GM19023 (cell line): Measurements from ENCODE around the gene ACTR3.
A peak's percentile ranks its signal among the peaks of the same experiment; 100 is the strongest.

Experiments
- ATAC-seq: cut with Tn5 transposase; IDR thresholded peaks from one replicate; pipeline ENCODE4 v1.9.1; 2021; ENCODE audit warnings: mild to moderate bottlenecking, moderate library complexity; ENCODE audit not compliant: unreplicated experiment

Gene ACTR3

GRCh38 chr2:113964436-113964835, 74.5 kb downstream of the ACTR3 start:
- ATAC-seq = no peak

DNA sequence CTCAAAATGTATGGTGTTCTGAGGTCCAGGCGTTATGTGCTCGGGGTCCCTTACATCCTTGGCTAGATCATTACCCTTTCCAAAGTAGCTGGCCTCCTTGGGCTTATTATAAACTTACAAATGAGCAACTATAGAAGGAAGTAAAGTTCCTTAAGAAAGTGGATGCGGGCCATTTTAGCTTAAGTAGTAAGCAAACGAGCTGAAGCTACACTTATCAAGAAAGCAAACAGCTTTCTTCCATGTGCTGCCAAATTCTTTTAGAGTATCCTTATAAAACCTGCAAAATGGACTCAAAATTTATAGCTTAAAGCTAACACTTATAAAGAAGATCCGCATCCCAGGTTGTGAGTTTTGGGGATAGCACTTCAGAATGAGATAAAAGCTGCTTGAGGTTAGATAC, 75.3 kb downstream of the ACTR3 start:
- no peak for ATAC-seq

DNA sequence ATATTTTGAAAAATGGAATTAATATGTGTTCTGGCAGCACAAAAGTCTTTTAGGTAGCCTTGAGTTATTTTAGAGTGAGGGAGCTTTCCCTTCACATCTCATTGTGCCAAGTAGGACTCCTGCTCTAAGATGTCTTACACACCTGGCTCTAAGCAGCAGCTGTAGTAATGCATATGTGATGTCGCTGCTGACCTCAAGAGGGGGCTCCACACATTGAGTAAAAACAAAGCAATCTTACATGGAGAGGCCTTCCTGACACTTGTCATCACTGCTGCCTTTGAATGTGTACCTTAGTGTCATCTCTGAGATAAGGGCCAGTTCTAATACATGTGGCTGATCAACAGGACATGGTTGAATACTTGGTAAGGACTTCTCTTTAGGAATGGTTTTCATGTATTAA, 75.8 kb downstream of the ACTR3 start:
- peak; percentile 79 for ATAC-seq

GRCh38 chr2:113966171-113966570, 76.3 kb downstream of the ACTR3 start:
- no peak for ATAC-seq

- ATAC-seq = no peak
Observed at GRCh38 chr2:113966832-113967231, 76.9 kb downstream of the ACTR3 start.

- ATAC-seq = no peak
Observed at GRCh38 chr2:113967272-113967671, 77.4 kb downstream of the ACTR3 start.

DNA sequence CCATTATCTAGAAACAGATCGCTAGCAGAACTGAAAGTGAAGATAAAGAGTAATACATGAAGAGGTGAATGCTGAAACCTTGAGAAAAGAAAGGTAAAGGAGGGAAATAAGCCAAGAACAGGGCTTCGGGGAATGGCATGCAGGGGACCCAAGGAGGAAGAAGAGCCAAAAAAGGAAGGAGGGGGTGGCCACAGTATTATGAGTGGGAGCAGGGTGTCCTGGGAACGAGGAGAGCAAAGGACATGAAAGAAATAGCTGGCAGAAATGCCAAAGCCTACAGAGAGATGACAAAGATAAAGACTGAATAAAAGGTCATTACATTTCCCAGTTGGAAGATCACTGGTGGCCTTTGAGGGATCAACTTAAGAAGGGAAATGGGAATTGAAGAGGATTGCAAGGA, 82.9 kb downstream of the ACTR3 start:
- no peak for ATAC-seq

DNA sequence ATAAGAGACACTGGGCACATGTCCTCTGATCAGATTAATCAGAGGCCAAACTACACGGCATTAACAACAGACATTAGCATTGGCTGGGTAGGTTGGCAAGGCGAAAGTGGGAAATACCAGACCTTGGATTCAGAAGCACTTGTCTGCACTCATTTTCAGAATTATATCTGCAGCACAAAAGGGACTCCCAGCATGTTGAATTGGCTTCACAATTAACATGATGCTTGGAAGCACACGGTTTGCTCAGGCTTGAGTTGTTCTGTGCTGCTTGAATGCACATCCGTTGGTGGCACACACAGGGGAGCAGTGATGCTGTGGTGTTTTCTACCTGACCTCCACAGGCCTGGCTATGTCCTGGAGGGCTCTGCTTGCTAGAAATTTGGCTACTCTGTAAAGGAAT, 83.9 kb downstream of the ACTR3 start:
- ATAC-seq = no peak

DNA sequence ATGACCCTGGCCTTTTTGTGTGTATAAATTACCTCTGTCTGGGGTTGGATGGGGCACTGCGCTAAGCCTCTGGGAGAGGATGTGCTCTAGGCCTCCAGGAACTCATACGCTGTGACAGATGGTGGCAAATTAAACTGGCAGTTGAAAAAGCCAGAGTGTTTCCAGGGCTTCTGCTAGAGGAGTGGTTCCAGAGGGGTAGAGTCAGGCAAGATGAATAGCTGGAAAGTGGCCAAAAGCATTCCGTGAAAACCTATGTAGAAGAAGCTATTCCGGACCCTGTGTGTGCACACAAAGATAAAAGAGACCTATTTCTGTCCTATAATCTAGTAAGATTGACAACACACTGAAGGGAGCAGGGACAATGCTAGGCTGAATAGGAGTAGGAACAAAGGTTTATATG, 84.8 kb downstream of the ACTR3 start:
- ATAC-seq = no peak

DNA sequence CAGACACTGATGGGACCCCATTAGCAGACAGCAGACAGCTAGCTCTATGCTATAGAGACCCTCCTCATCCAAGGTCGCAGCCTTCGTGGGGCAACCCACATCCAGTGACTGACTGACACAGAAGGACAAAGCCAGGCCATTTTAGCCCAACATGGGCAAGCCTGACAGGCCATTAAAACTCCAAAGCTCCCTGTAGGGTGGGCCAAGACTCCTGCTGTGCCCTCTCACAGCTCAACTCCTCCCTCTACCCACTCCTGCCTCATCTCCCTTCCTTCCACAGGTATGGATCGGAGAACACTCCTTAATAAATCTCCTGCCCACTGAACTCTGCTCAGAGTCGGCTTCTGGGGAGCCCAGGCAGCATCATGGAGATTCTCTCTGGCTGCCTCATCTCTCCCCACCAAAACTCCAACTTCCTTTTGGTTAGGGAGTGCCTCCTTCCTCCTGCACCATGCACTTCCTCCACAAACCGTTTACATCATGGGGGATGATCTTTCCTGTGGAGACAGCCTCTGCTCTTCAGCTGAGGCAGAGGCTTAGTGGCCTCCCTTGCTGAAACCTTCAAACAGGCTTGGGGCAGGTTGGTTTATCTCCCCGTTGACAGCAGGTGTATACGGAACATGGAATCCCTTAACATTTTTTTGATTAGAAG, 86.5 kb downstream of the ACTR3 start:
- ATAC-seq = no peak

DNA sequence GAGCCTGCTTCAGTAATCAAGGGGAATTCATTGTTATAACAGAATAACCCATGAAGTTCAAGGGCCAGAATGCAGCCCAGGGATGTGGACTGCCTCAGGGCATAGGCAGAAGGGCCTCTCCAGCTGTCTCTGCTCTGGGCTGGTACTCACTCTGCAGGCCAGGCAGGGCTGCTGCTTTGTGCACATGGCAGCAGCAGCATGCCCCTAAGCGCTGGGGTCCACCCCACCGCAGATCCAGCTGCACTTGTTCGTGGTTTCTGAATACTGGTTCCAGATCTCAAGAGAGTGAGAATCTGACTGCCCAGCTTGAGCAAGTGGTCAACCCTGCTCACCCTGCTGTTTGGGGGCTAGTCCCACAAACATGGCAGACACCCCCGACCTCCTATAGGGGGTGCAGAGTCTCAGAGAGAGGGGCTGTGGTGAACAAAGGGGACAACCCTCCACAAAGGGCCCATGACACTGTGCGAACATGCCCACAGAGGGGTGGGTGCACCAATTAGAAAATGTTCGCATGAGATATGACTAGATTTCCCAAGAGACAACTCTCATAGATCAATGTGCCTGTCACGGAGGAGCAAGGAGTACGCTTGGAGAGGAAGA, 87.3 kb downstream of the ACTR3 start:
- ATAC-seq = no peak

DNA sequence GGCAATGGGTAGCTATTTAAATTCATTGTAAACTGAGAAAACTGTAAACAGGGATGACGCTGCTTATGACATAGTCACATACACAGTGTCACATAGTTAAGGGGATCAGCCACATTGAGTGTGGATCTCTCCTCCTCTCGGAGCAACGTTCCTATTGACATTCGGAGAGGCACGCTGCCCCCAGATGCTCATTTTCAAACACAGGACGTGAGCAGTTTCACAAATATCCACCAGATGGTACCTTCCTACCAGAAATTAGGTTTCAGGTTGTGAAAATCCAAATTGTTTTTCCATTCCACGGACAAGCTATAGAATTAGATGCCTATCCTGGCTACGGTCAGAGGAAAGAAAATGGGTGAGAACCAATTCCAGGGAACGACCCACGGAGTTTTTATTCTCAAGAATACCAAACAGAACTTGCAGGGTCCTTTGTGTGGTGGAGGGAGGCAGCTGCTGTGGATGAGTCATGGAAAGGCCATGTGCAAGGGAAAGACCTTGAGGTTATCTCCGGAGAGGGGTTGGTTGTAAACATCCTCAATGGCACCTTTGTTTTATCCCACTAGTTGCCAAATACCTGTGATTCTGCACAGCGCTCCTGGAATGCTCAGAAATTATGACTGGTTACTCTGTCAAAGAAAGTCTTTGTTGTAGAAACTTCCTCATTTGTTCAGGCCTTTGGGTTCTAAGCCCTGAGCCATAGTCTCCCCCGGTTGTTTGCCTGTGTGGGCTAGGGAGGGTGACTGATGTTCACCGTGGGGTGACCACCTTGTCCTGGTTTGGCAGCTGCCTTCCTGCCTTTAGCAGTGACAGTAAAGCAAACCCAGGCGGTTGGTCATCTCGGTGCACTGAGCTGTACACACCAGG, 88.0 kb downstream of the ACTR3 start:
- no peak for ATAC-seq

DNA sequence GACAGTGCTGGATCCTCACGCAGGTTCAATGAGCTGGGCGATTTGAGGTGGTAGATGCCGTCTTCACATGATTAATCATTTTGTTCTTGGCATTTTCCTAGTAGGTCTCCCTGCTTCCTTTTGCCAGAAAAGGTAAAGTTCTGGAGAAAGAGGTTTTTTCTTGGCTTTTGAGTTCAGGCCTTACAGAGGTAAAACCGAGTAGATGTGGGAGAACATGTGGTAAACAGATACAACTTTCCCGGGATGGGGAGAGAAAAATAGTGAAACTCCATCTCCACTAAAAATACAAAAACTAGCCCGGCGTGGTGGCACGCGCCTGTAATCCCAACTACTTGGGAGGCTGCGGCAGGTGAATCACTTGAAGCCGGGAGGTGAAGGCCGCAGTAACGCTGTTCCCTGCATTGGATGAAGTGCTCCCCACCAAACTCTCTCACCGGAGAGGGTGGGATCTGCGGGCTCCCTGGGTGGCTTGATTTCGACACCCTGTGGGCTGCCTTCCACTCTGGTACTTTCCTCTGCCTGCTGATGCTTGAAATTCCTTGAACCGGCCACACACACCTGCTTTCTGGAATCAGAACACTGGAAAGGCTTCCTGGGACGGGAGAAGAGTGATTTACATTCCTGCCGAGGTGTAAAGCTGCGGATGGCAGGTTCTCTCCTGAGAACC, 88.8 kb downstream of the ACTR3 start:
- ATAC-seq = no peak

DNA sequence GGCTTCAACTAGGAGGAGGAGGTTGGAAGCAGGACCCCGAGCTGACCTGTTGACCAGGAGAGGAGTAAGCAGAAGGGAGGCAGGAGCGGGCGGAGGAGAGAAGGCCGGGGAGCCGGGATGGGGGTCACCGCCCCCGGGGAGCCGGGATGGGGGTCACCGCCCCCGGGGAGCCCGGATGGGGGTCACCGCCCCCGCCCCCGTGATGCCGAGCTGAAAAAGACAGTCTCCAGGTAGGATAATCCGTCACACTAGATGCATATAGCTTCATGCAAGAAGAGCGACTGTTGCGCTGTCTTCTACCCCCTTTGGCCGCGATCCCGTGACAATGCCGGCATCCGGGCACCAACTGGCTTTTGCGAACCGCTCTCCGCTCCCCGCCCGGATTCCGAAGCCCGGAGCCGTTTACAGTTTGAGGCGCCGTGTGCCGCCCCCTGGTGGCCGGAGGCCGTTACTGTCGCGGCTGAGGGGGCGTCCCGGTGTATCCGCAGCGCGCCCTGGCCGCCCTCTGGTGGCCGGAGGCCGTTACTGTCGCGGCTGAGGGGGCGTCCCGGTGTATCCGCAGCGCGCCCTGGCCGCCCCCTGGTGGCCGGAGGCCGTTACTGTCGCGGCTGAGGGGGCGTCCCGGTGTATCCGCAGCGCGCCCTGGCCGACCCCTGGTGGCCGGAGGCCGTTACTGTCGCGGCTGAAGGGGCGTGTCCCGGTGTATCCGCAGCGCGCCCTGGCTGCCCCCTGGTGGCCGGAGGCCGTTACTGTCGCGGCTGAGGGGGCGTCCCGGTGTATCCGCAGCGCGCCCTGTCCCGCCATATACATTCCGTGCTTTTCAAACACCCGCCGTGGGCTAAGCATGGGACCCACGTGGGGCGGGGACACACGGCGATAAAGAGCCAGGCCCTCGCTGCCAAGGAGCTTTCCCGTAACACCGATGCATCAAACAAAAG, 89.6 kb downstream of the ACTR3 start:
- ATAC-seq = no peak

DNA sequence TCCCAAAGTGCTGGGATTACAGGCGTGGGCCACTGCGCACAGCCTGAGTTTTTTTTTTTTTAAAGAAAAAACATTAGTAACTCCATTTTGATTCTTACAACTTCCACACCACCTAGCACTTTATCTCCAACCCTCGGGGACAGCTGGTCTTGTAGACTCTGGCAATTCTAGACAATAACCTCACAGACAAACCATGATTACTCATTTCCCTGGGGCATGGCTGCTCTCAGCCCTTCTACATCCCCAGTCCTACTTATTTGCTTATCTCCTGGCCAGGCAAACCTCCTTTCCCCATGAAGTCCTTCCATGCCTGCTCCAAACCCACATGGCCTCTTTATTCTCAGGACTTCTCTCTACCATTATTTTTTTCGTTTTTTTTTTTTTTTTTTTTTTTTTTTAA, 91.1 kb downstream of the ACTR3 start:
- no peak for ATAC-seq

DNA sequence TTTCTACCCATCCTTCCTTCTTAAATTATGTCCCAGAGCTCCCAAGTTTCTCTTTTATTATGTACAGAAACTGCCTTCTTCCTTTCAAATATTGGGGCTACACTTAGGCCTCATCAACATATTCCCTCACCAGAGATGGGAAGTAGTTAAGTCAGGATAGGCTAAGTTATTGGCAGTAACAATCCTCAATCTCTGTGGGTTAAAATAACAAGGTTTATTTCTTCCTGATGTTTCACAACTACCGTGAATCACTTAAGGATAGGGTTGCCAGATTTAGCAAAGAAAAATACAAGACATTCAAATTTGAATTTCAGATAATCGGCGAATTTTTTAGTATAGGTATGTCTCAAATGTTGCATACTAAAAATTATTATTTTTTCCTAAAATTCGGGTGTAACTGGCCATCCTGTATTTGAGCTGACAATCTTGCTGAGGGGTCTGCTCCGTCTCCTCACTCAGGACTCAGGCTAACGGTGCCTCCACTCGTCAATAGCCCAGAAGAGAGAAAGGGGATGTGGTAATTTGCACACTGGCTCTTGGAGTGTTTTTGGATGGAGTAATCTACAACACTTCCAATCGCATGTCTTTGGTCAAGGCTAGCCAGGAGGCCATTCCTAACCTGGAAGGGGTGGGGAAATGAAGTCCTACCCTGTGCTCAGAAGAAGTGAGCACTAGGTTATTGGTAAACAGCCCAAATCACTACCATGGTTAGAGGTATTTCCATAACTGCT, 91.7 kb downstream of the ACTR3 start:
- ATAC-seq = no peak

GRCh38 chr2:113985554-113986397, 95.9 kb downstream of the ACTR3 start:
- no peak for ATAC-seq

DNA sequence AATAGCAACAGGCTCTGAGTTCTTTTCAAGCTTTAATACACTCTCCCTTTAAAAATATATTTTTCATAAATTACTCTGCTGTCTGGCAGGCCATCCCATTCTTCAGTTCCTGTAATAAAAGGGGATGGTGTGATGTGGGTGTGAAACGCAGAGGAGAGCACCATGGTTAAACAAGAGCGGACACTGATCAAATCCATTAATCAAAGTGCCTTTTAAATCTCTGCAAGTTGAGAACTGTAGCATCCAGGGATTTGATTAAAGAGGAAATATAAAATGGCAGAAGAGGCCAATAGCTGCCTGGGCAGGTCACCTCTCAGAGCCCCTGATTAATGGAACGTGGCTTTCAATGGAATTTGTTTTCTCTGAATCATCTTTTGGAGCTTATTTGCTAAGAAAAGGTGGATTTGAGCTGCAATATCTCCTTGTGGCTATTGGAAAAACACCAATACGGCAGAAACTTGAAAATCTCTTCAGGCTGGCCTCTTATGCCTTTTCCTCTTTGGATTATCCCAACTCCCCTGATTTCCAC, 96.9 kb downstream of the ACTR3 start:
- ATAC-seq = no peak

DNA sequence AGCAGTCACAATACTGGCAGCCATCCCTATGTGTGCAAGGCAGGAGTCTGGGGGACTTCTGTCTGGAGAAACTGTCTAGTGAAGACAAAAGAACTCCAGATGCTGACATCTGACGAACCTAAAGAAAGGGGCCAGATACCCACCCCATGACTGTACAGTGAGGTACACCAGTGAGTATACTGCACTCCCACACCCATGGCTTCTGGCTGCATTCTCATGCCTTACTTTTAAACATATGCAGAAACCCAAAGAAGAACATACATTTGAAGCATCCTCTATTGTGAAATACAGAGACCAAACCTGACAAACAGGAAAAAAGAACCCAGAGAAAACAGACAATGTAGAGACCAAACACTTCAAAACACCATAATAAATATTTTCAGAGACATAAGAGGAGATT, 102.2 kb downstream of the ACTR3 start:
- ATAC-seq = no peak
